Fibroblast of villous mesenchyme (primary cell): ENCODE measurements around the gene ANKAR. TPM values are rescaled to one million over a fixed set of nuclear protein-coding genes. Genes with fewer than 3 reads are reported as not detected.
A peak's percentile ranks its signal among the peaks of the same experiment; 100 is the strongest.

ENCODE experiments used
- DNase-seq: peaks from one replicate; pipeline ENCODE4 v3.0.0-alpha.2; 2010; ENCODE audit warnings: low read depth
- H3K4me3 ChIP-seq: 2 replicates; pipeline ENCODE4 v1.5.1; 2011; ENCODE audit warnings: low read depth, mild to moderate bottlenecking, low read length
- total RNA-seq: library from RNA; depleted of rRNA; stranded (reverse); fragments of >200 nt; gene quantifications from 2 replicates; pipeline ENCODE4 v1.2.3, GENCODE V29; 2012
- TF ChIP-seq, protein P1 (sequence below): IDR thresholded peaks from 2 replicates; pipeline ENCODE4 v1.5.1; 2012; ENCODE audit warnings: low read depth, mild to moderate bottlenecking, low read length; ENCODE audit not compliant: insufficient read depth

The ANKAR gene
- total RNA-seq, 1 donor, result 5.6 TPM

DNA sequence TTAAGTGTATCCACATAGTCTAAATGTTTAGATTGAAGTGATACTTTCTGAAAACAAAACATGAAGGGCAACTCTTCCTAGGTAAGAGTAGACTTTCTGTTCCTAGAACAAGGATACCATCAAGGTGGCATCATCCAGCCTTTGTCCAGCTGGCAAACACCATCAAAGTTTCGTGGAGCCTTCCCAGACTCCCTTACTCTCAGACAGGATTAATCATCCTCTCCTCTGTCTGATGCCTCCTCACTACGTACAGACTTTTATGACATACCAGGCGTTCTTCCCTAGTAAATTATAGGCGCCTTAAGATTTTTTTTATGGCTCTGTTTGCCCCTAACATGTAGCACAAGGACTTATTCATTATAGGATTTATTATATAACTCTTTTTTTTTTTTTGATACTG is 42.6 kb upstream of the ANKAR start:
- TF ChIP-seq, protein P1, sequence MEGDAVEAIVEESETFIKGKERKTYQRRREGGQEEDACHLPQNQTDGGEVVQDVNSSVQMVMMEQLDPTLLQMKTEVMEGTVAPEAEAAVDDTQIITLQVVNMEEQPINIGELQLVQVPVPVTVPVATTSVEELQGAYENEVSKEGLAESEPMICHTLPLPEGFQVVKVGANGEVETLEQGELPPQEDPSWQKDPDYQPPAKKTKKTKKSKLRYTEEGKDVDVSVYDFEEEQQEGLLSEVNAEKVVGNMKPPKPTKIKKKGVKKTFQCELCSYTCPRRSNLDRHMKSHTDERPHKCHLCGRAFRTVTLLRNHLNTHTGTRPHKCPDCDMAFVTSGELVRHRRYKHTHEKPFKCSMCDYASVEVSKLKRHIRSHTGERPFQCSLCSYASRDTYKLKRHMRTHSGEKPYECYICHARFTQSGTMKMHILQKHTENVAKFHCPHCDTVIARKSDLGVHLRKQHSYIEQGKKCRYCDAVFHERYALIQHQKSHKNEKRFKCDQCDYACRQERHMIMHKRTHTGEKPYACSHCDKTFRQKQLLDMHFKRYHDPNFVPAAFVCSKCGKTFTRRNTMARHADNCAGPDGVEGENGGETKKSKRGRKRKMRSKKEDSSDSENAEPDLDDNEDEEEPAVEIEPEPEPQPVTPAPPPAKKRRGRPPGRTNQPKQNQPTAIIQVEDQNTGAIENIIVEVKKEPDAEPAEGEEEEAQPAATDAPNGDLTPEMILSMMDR, result no peak
- H3K4me3 ChIP-seq, result no peak overlapping the region
- peak; percentile 57 for DNase-seq

DNA sequence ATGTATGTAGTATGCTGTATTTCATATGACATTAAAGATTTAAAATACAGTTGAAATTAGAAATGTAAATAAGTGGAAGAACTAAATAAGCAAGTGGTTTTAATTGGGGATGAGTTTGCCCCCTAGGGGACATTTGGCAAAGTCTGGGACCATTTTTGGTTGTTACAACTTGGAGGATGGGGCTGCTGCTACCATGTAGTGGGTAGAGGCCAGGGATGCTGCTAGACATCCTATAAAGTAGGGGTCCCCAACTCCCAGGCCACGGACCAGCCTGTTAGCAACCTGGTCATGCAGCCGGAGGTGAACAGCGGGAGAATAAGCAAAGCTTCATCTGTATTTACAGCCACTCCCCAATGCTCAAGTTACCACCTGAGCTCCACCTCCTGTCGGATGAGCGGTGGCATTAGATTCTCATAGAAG is 41.1 kb upstream of the ANKAR start:
- no peak overlapping the region for H3K4me3 ChIP-seq
- TF ChIP-seq, protein P1, result peak; percentile 49
- DNase-seq, result no peak

DNA sequence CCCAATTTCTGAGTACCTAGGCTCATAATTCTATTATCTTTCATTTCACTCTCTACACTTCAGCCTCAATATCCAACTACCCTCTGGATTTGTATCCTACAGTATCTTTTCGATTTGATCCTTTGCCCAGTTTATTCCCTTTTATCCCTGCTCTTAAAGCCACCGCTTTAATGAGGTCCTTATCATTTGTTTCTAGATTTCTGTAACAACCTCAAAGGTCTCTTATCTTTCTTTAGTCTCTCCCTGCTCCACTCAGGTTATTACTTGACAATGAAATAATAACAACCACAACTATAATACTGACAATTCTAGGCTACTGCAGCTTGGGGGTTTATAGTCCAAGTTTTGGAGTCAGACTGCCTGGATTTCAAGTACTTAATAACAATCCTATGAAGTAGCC is 39.1 kb upstream of the ANKAR start:
- TF ChIP-seq, protein P1, result no peak
- no peak overlapping the region for H3K4me3 ChIP-seq
- no peak for DNase-seq

GRCh38 chr2:189638301-189639006 is 36.0 kb upstream of the ANKAR start:
- TF ChIP-seq, protein P1, result no peak
- no peak overlapping the region for H3K4me3 ChIP-seq
- no peak for DNase-seq

DNA sequence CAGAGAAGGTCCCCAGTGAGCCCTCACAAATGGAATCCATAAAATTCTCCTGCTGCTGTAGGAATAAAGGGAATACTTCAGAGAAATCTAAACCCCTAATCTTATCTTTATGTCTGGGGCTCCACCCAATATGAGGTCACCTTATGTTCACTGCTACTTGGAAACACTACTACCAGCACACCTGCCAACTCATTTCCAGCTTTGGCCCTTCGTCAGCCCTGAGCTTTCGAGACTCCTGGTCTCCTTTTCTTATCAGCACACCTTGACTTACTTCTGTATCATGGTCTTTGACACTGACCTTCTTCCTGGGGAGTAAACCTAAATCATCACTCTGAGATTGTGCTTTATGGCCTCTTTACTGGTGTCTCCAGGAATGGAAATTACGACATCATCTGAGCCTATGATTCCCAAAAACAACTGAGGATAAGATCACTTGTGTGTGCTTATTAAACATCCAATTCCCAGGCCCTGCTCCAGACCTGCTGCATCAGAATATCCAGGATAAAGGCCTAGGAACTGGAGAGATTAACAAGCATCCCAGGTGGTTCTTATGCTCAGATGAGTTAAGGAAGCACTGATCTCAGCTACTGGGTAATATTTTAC is 35.4 kb upstream of the ANKAR start:
- peak; percentile 58 for DNase-seq
- TF ChIP-seq, protein P1, result no peak
- no peak overlapping the region for H3K4me3 ChIP-seq

- TF ChIP-seq, protein P1, result no peak
Measured at GRCh38 chr2:189641002-189641401, 33.5 kb upstream of the ANKAR start.

More at GRCh38 chr2:189641002-189641401, 33.5 kb upstream of the ANKAR start:
- no peak overlapping the region for H3K4me3 ChIP-seq
- DNase-seq, result no peak
